Gastroesophageal sphincter (tissue), 4 donors: ENCODE data around the gene ACTR3. TPM values are rescaled to one million over a fixed set of nuclear protein-coding genes. Genes with fewer than 3 reads are reported as not detected.

Experiments used
- ATAC-seq: fragments of 150-250 bp; one replicate; pipeline ENCODE4 v1.9.1; 2016; ENCODE audit warnings: mild to moderate bottlenecking, moderate library complexity
- H3K27ac ChIP-seq, 4 donors: fragments of 200-600 bp; sonication (generic) in 3 of 4; 1 replicate in 3 of 4; 2 replicates in 1 of 4; pipeline ENCODE4 v1.5.1; 2016 to 2019
- H3K27me3 ChIP-seq: fragments of 200-600 bp; sonication (generic); one replicate; pipeline ENCODE4 v1.5.1; 2019
- H3K36me3 ChIP-seq, 2 donors: fragments of 200-600 bp; sonication (generic); one replicate each; pipeline ENCODE4 v1.5.1; 2019; ENCODE audit warnings: control low read depth in 1 of 2
- H3K4me1 ChIP-seq, 3 donors: fragments of 200-600 bp; sonication (generic); 1 replicate in 2 of 3; 2 replicates in 1 of 3; pipeline ENCODE4 v1.5.1; 2016 to 2019; ENCODE audit warnings: control low read depth in 2 of 3
- H3K4me3 ChIP-seq, 2 donors: fragments of 200-600 bp; sonication (generic); one replicate each; pipeline ENCODE4 v1.5.1; 2019; ENCODE audit warnings: mild to moderate bottlenecking in 1 of 2, moderate library complexity in 1 of 2
- H3K9me3 ChIP-seq, 3 donors: fragments of 200-600 bp; sonication (generic); one replicate each; pipeline ENCODE4 v1.5.1; 2017 to 2019; ENCODE audit warnings: control low read depth in 2 of 3
- CTCF ChIP-seq, 4 experiments: fragments of 200-600 bp in 2 of 4; fragments of 450-650 bp in 2 of 4; sonication (generic) in 1 of 4; IDR thresholded peaks; one replicate each; pipeline ENCODE4 v1.5.1; 2017 to 2019; ENCODE audit warnings: antibody characterized with exemption in 4 of 4, mild to moderate bottlenecking in 2 of 4, moderate library complexity in 2 of 4
- EP300 ChIP-seq: sonication (generic); formaldehyde crosslinking; IDR thresholded peaks from one replicate; pipeline ENCODE4 v1.6.1; 2017; ENCODE audit warnings: antibody characterized with exemption, mild to moderate bottlenecking
- POLR2A ChIP-seq, 2 donors: fragments of 450-650 bp; IDR thresholded peaks; one replicate each; pipeline ENCODE4 v1.6.1; 2017; ENCODE audit warnings: antibody characterized with exemption in 2 of 2, mild to moderate bottlenecking in 2 of 2, moderate library complexity in 1 of 2
- POLR2AphosphoS5 ChIP-seq: sonication (generic); formaldehyde crosslinking; IDR thresholded peaks from one replicate; pipeline ENCODE4 v1.6.1; 2017; ENCODE audit warnings: antibody characterized with exemption
- WGBS, 2 donors: methylation state at CpG; one replicate each; pipeline ENCODE4 v1.1.5; 2018; ENCODE audit warnings: low coverage in 1 of 2; 5-methylcytosine and 5-hydroxymethylcytosine counted together
- total RNA-seq, 4 donors: library from RNA; depleted of rRNA; stranded (reverse); fragments of >200 nt; gene quantifications; one replicate each; pipeline ENCODE4 v1.1.0, GENCODE V29; 2016

ACTR3 gene
- total RNA-seq, 4 donors from 2014 or later = 181 to 266 (median 200) TPM

- WGBS, 2 donors = 59% methylated on average over 2 to 3 of the region's 3 CpGs
- Histone ChIP-seq H3K4me3 (no peak overlapping the region), H3K27ac (no peak overlapping the region), H3K36me3 (no peaks in the 10 kb centered on the region), H3K4me1 (peaks cover 0 to 9% (median 0%) of the 10 kb centered on the region in 3 donors), H3K9me3 (no peaks in the 10 kb centered on the region), H3K27me3 (no peaks in the 10 kb centered on the region)
- ATAC-seq = no peak
- TF ChIP-seq POLR2A (IDR thresholded peaks at IDR 0.05) (no peak), EP300 (no peak), CTCF (IDR thresholded peaks at IDR 0.05) (no peak), POLR2AphosphoS5 (no peak)
Observed at GRCh38 chr2:113873867-113874266, 16.0 kb upstream of the ACTR3 start.

GRCh38 chr2:113875135-113875534 lies 14.8 kb upstream of the ACTR3 start:
- ATAC-seq = no peak

GRCh38 chr2:113876503-113877387 lies 13.1 kb upstream of the ACTR3 start:
- H3K9me3 ChIP-seq = no peaks in the 10 kb centered on the region
- 75 to 82% methylated on average over 13 to 15 of the region's 19 CpGs for WGBS, 2 donors
- TF ChIP-seq CTCF (IDR thresholded peaks at IDR 0.05) (no peak), POLR2A (IDR thresholded peaks at IDR 0.05) (no peak), POLR2AphosphoS5 (no peak), EP300 (no peak)
- no peaks in the 10 kb centered on the region for H3K27me3 ChIP-seq
- ATAC-seq = no peak
- no peaks in the 10 kb centered on the region for H3K36me3 ChIP-seq
- peaks cover 0 to 9% (median 0%) of the 10 kb centered on the region in 3 donors for H3K4me1 ChIP-seq
- H3K27ac ChIP-seq = no peak overlapping the region
- H3K4me3 ChIP-seq = no peak overlapping the region

More at GRCh38 chr2:113875135-113875534, 14.8 kb upstream of the ACTR3 start:
- Histone ChIP-seq H3K36me3 (no peaks in the 10 kb centered on the region), H3K4me3 (no peak overlapping the region), H3K9me3 (no peaks in the 10 kb centered on the region), H3K27ac (no peak overlapping the region), H3K4me1 (peaks cover 0 to 9% (median 0%) of the 10 kb centered on the region in 3 donors), H3K27me3 (no peaks in the 10 kb centered on the region)
- TF ChIP-seq POLR2A (IDR thresholded peaks at IDR 0.05) (no peak), CTCF (IDR thresholded peaks at IDR 0.05) (no peak), EP300 (no peak), POLR2AphosphoS5 (no peak)
- 29 to 86% methylated on average over 2 of the region's 2 CpGs for WGBS, 2 donors

GRCh38 chr2:113877711-113878598 lies 11.9 kb upstream of the ACTR3 start:
- Histone ChIP-seq H3K36me3 (no peaks in the 10 kb centered on the region), H3K4me1 (peaks cover 0 to 9% (median 0%) of the 10 kb centered on the region in 3 donors), H3K27me3 (no peaks in the 10 kb centered on the region), H3K4me3 (no peak overlapping the region), H3K27ac (no peak overlapping the region), H3K9me3 (no peaks in the 10 kb centered on the region)
- 9 to 13% methylated on average over 3 to 4 of the region's 4 CpGs for WGBS, 2 donors
- ATAC-seq = no peak
- no peak for TF ChIP-seq POLR2A (IDR thresholded peaks at IDR 0.05)
- no peak for TF ChIP-seq POLR2AphosphoS5
- no peak for TF ChIP-seq EP300
- no peak for TF ChIP-seq CTCF (IDR thresholded peaks at IDR 0.05)
